OCI-LY7 (cell line): ENCODE measurements around the gene AHNAK2. TPM values are rescaled to one million over a fixed set of nuclear protein-coding genes. Genes with fewer than 3 reads are reported as not detected.

Experiments
- BruUV-seq: library from RNA; stranded (reverse); fragments of 400-500 nt; replicated peaks from 2 replicates; lab custom pipeline; 2021; lab: Mats Ljungman, UMichigan
- CTCF ChIA-PET: fragments of 300-600 bp; sonication (Branson Sonifier 250); formaldehyde crosslinking; loops from one replicate; lab custom pipeline; 2022; ENCODE audit warnings: antibody characterized with exemption; ENCODE audit not compliant: unreplicated experiment; lab: Charles Lee
- POLR2A ChIA-PET: fragments of 300-600 bp; sonication (Branson Sonifier 250); formaldehyde crosslinking; loops from one replicate; lab custom pipeline; 2022; ENCODE audit warnings: antibody characterized with exemption; lab: Charles Lee
- DNase-seq: peaks from one replicate; pipeline ENCODE4 v3.0.0-alpha.2; 2015; ENCODE audit warnings: low spot score
- H2AFZ ChIP-seq: fragments of 200-600 bp; sonication (generic), shearing (Covaris generic); 2 replicates; pipeline ENCODE4 v1.6.1; 2014; ENCODE audit warnings: mild to moderate bottlenecking, antibody characterized with exemption, low read length, moderate library complexity
- H3K27ac ChIP-seq: fragments of 200-600 bp; sonication (generic); 2 replicates; pipeline ENCODE4 v1.5.1; 2014; ENCODE audit warnings: mixed run types, low read depth, mild to moderate bottlenecking, moderate library complexity, low read length, inconsistent platforms; ENCODE audit not compliant: poor library complexity, severe bottlenecking
- H3K36me3 ChIP-seq: fragments of 200-600 bp; sonication (generic); 2 replicates; pipeline ENCODE4 v1.6.1; 2014; ENCODE audit warnings: mild to moderate bottlenecking, antibody characterized with exemption, low read length, moderate library complexity, mixed read lengths; ENCODE audit not compliant: insufficient read depth
- H3K4me1 ChIP-seq: fragments of 200-600 bp; sonication (generic); 2 replicates; pipeline ENCODE4 v1.5.1; 2014; ENCODE audit warnings: mild to moderate bottlenecking, low read length; ENCODE audit not compliant: insufficient read depth, poor library complexity, severe bottlenecking
- H3K4me2 ChIP-seq: fragments of 200-600 bp; sonication (generic); 2 replicates; pipeline ENCODE4 v1.6.1; 2014; ENCODE audit warnings: mild to moderate bottlenecking, low read length
- H3K4me3 ChIP-seq: fragments of 200-600 bp; sonication (generic); 2 replicates; pipeline ENCODE4 v1.5.1; 2014; ENCODE audit warnings: mild to moderate bottlenecking, low read depth, low read length; ENCODE audit not compliant: poor library complexity, severe bottlenecking
- H3K79me2 ChIP-seq: fragments of 200-600 bp; sonication (generic); 2 replicates; pipeline ENCODE4 v1.6.1; 2016; ENCODE audit warnings: low read depth, mild to moderate bottlenecking, low read length, moderate library complexity, mixed read lengths; ENCODE audit not compliant: insufficient read depth
- H3K9me2 ChIP-seq: fragments of 200-600 bp; sonication (generic); 2 replicates; pipeline ENCODE4 v1.6.1; 2016; ENCODE audit warnings: mild to moderate bottlenecking, low read length, mixed read lengths; ENCODE audit not compliant: insufficient read depth
- H3K9me3 ChIP-seq: fragments of 200-600 bp; sonication (generic); 2 replicates; pipeline ENCODE4 v1.6.1; 2014; ENCODE audit warnings: mild to moderate bottlenecking, mixed run types, low read length, mixed read lengths
- H4K20me1 ChIP-seq: fragments of 200-600 bp; sonication (generic); 2 replicates; pipeline ENCODE4 v1.6.1; 2014; ENCODE audit warnings: mild to moderate bottlenecking, antibody characterized with exemption, low read length, moderate library complexity, mixed read lengths; ENCODE audit not compliant: insufficient read depth
- CTCF ChIP-seq: fragments of 200-600 bp; sonication (generic); conservative IDR thresholded peaks from 2 replicates; pipeline ENCODE4 v1.5.1; 2014; ENCODE audit warnings: mild to moderate bottlenecking, antibody characterized with exemption, low read length, moderate library complexity, mixed read lengths
- EZH2phosphoT487 ChIP-seq: fragments of 200-600 bp; sonication (generic); IDR thresholded peaks from 2 replicates; pipeline ENCODE4 v1.6.1; 2018; ENCODE audit warnings: low read depth, borderline replicate concordance, mild to moderate bottlenecking, mixed run types, antibody characterized with exemption, low read length, moderate library complexity, mixed read lengths
- intact Hi-C: fragments of 100-400 bp; cut with micrococcal nuclease; formaldehyde crosslinking; loops from one replicate; pipeline ENCODE4 v1.10.0; 2022; ENCODE audit not compliant: unreplicated experiment
- total RNA-seq, 2 experiments: library from RNA; depleted of rRNA in 1 of 2; stranded (reverse); fragments of >200 nt in 1 of 2; shearing (Covaris generic) in 1 of 2; gene quantifications; 2 replicates each; pipeline ENCODE4 v1.2.3, GENCODE V29; 2014 to 2022

The AHNAK2 gene
- total RNA-seq, 2 experiments from 2014 or later = 0.61 TPM; not detected in 1

GRCh38 chr14:104986487-104987164 is 8.5 kb upstream of the AHNAK2 start:
- intact Hi-C loops = no loop called here
- DNase-seq = no peak
- Histone ChIP-seq H3K9me3 (no peaks in the 10 kb centered on the region), H3K27ac (no peak overlapping the region), H3K4me3 (peak overlapping the region; percentile 68), H3K9me2 (no peaks in the 10 kb centered on the region), H3K36me3 (no peaks in the 10 kb centered on the region), H3K79me2 (no peaks in the 10 kb centered on the region), H4K20me1 (no peaks in the 10 kb centered on the region), H3K4me1 (peaks cover 3% of the 10 kb centered on the region), H3K4me2 (peak overlapping the region; percentile 92; the same call in 1 of the 2 replicates), H2AFZ (no peak overlapping the region)
- no TSS peak for BruUV-seq
- POLR2A ChIA-PET = no interaction called here
- TF ChIP-seq EZH2phosphoT487 (no peak), CTCF (no peak)
- CTCF ChIA-PET = no interaction called here

GRCh38 chr14:104985675-104986486 is 7.7 kb upstream of the AHNAK2 start, which contains the start of gene CLBA1:
CLBA1 (plus strand) TSS chr14:104985788; CDS start chr14:104986432, 644 bp downstream.
- ChIA-PET CTCF (no interaction called here), POLR2A (no interaction called here)
- no peaks in the 10 kb centered on the region for H4K20me1 ChIP-seq
- no TSS peak for BruUV-seq
- peak within 1 kb of the TSS; percentile 82; the same call in 1 of the 2 replicates for H2AFZ ChIP-seq
- H3K9me3 ChIP-seq = no peaks in the 10 kb centered on the region
- peak; percentile 93 for DNase-seq
- H3K79me2 ChIP-seq = no peaks in the 10 kb centered on the region
- peak within 1 kb of the TSS; percentile 68 for H3K4me3 ChIP-seq
- peak within 1 kb of the TSS; percentile 92 for H3K4me2 ChIP-seq
- H3K4me1 ChIP-seq = peaks cover 3% of the 10 kb centered on the region
- H3K36me3 ChIP-seq = no peaks in the 10 kb centered on the region
- intact Hi-C loops = no loop called here
- no peaks in the 10 kb centered on the region for H3K9me2 ChIP-seq
- TF ChIP-seq CTCF (no peak), EZH2phosphoT487 (no peak)
- H3K27ac ChIP-seq = no peak within 1 kb of the TSS
